GM18870 (cell line): ENCODE measurements around the gene UBE2L3.
"Not testable (repeated sequence)": the region's sequence is repeated elsewhere in the genome, so short reads cannot be mapped to it uniquely, and the experiment has no call there.

Experiments used
- ATAC-seq: cut with Tn5 transposase; IDR thresholded peaks from one replicate; pipeline ENCODE4 v1.9.1; 2021; ENCODE audit warnings: moderate library complexity; ENCODE audit not compliant: unreplicated experiment

UBE2L3 gene

GRCh38 chr22:21570398-21570797 is 2.9 kb downstream of the UBE2L3 start:
- no peak for ATAC-seq

DNA sequence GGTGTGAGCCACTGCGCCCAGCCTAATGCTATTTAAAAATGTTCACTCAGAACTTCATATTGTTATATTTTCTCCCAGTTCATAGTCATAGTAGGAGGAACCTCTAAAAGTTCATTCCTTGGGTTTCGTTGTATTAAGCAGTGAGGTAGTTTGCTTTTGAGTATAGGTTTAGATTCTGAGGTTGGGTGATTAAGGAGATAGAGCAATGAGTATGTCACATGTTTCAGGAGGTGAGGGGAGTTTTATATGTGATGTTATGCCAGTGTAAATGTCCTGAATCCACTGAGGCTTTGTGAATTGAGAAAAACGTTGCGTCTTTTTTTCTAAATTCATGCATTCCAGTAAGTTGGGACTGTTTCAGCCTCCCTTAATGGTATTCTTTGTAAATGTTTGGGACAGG is 4.2 kb downstream of the UBE2L3 start:
- ATAC-seq = no peak

GRCh38 chr22:21573293-21573734 is 5.8 kb downstream of the UBE2L3 start:
- ATAC-seq = no peak

- ATAC-seq = no peak
Measured at GRCh38 chr22:21573750-21574494, 6.4 kb downstream of the UBE2L3 start.

- no peak for ATAC-seq
Measured at GRCh38 chr22:21579474-21579851, 11.9 kb downstream of the UBE2L3 start.

- not testable (repeated sequence) for ATAC-seq
Measured at GRCh38 chr22:21580623-21581007, 13.1 kb downstream of the UBE2L3 start.

DNA sequence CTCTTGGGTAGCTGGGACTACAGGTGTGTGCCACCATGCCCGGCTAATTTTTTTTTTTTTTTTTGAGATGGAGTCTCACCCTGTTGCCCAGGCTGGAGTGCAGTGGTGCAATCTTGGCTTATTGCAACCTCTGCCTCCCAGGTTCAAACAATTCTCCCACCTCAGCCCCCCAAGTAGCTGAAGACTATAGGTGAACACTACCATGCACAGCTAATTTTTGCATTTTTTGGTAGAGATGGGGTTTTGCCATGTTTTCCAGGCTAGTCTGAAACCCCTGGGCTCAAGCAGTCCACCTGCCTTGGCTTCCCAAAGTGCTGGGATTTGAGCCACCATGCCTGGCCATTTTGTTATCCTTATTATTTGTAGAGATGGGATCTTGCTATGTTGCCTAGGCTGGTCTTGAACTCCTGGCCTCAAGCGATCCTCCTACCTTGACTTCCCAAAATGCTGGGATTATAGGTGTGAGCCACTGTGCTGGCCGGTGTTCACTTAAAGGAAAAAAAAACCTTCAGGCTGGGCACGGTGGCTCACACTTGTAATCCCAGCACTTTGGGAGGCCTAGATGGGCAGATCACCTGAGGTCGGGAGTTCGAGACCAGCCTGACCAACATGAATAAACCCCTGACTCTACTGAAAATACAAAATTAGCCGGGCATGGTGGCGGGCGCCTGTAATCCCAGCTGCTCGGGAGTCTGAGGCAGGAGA is 13.6 kb downstream of the UBE2L3 start:
- ATAC-seq = not testable (repeated sequence)

DNA sequence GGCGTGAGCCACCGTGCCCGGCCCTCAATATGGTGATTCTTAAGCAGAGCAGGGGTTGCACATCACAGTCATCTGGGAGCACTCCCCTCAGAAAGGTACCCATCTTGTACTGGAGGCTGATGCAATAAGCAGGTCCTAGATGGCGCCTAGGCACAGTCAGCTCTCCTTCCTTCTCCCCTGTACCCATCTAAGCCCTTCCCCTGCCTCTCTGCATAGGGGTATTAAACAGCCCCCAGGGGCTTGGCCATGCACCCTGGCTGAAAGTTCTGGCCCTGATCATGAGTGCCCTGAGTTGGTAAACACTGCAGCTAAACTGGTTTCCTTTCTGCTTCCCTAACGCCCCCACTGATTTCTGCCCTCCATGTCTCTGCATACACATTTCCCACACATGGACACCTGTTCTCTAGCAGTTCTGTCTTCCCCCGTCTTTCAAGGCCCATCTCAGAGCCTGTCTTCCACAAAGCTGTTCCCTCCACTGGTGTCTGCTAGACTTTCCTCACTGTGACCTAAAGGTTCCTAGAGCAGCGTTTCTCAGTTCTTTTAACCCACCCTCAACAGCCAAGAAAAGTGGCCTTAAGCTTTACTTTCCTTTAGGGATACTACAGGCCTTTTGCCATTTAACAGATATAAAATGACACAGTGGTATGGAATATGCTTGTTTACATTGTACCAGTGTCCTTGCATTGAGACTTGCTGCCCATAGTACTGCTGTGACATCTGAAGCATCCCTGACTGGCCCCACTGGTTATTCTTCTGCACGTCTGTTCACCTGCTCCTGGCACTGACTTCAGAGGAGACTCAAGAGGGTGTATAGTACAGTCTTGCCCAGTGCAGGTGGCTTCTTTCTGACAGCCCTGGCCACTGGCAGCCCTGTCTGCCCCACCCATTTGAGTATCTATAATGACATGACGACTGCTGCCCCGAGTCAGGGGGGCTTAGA is 15.6 kb downstream of the UBE2L3 start:
- ATAC-seq = no peak

DNA sequence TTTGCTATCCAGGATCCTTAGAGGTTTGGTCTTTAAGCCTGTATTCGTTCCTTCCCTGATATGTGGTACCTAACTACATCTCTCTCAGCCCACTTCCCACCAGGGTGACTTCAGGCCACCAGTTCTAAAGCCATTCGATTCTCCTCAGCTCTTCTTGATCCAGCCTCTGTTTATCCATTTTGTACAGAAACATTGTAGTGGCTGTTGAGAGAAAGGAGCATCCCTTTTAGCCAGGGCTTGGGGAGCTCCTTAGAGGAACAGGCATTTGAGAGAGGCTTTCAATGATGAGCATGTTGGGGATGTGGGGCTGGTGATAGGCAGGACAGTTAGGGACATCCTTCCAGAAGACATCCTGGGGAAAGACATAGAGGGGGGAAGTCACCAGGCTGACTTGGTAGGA is 17.9 kb downstream of the UBE2L3 start:
- no peak for ATAC-seq

- peak; percentile 84 for ATAC-seq
Measured at GRCh38 chr22:21587803-21588611, 20.5 kb downstream of the UBE2L3 start.

- ATAC-seq = no peak
Measured at GRCh38 chr22:21589396-21589795, 21.9 kb downstream of the UBE2L3 start.

DNA sequence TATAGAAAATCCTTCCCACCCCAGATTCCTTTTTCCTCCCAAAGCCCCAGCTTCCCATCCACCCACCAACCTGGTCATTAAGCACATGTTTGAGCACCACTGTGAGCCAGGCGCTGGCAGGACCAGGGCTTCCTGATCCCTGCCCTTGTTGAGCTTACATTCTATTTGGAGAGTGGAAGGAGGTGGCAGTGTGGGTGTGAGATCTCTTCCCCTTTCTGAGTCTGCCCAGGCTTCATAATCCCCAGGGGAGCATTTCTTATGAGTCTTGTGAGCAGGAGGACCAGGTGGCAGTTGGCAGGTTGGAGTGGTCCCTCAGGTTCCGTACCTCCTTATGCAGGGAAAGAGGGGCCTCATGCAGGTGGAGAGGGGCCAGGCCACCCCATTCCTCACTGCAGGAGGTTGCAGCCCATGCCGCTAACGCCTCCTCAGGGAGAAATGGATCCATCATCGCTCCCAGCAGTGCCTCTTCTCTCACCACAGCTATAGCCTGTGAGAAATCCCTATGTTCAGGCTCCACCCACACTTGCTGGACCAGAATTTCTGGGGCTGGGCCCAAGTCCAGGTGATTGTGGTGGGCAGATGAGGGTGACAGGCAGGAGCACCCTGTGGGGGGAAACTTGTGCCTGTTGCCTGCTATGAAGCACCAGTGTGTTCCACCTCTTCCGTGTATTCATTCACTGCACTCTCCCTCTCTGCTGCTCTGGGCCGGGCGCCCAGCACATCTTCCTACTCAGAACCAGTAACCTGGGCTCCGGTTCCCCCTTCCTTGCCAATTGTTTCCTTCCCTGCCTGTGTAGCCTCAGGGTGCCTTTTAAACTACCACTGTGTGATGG is 23.5 kb downstream of the UBE2L3 start:
- no peak for ATAC-seq

DNA sequence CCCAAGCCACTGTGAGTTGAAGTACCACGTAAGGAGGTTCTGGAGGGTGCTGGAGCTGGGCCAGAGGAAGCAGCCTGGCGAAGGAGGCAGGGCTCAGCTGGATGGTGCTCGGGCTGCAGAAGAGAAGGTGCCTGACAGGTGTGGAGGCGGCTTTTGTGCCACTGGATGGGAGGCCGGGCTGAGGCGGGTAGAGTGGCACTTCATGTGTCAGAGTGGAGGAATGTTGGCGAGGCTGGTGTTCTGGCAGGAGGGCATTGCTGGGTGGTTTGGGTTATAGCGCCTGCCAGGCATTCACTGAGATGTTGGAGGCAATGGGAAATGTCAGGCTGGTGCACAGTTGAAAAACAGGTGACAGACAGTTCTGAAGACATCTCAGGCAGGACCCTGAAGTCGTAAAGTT is 24.2 kb downstream of the UBE2L3 start:
- no peak for ATAC-seq

DNA sequence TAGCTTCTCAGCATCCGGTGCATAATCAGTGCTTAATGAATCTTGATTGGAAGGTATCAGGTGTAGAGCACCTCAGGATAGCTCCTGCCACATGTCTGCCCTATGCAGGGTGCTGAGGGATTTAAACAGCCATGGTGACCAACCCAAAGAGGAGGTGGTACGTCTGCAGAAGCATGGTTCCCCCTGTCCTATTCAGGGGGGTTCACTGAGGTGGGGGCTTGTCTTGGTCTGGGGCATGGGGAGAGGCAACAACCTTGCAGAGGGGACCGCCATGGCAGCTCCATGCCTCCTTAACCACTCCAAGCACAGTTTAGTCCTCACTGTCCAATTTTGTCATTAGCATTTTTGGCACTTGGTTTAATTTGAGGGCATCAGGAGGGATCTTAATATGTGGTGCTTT is 24.9 kb downstream of the UBE2L3 start:
- no peak for ATAC-seq

- ATAC-seq = no peak
Measured at GRCh38 chr22:21593406-21594232, 26.1 kb downstream of the UBE2L3 start.

DNA sequence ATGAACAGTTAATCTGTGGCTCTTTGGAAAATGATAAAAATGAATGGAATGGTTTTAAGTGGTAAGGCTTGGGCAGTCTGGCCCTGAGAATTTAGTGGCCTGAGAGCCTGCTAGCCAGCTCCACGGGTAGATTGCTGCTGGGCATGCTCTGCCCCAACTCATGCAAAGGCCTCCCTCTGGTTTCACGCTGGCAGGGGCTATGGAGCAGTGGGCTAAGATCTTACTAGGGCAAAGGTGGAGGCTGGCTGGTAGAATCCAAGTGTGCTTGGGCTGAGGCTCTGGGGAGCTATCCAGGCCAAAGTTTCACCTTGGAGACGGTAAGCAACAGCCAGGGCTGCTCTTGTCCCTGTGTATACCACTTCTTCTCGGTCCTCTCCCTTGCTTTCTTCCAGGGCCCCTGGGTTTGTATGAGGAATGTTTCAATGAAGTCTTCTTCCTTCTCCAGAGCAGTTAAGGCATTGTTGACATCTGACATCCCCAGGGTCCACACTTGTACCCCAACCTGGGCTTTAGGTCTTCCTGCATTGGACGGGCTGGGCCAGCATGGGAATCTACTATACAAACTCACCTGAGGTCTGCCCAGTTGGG is 27.4 kb downstream of the UBE2L3 start:
- no peak for ATAC-seq

GRCh38 chr22:21596356-21597135 is 29.0 kb downstream of the UBE2L3 start:
- not testable (repeated sequence) for ATAC-seq

DNA sequence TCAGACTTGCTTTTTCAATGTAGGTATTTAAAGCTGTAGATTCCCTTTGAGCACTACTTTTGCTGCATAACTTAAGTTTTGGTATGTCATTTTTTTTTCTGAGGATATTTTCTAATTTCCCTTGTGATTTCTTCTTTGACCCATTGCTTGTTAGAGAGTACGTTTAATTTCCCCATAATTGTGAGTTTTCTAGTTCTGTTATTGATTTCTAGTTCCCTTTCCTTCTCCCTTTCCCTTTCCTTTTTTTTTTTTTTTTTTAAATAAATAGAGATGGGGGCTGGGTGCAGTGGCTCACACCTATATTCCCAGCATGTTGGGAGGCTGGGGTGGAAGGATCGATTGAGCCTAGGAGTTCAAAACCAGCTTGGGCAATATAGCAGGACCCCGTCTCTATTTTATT is 30.8 kb downstream of the UBE2L3 start:
- ATAC-seq = no peak
